Spleen (tissue), 11 donors: ENCODE results near the gene NFIB. TPM values are rescaled to one million over a fixed set of nuclear protein-coding genes. Genes with fewer than 3 reads are reported as not detected.

Experiments used
- DNase-seq: peaks from one replicate; pipeline ENCODE4 v3.0.0-alpha.2; 2020
- H3K27ac ChIP-seq, 8 donors: fragments of 200-600 bp; sonication (generic) in 7 of 8; 1 replicate in 4 of 8; 2 replicates in 4 of 8; pipeline versions ENCODE4 v1.5.0 to v1.8.0; 2016 to 2021; ENCODE audit warnings: inconsistent platforms in 4 of 8, mild to moderate bottlenecking in 4 of 8, moderate library complexity in 1 of 8
- H3K27me3 ChIP-seq, 7 donors: fragments of 200-600 bp; sonication (generic) in 6 of 7; replicated peaks in 1 of 7; 1 replicate in 4 of 7; 2 replicates in 3 of 7; pipeline versions ENCODE4 v1.5.0 to v1.8.0; 2016 to 2021; ENCODE audit warnings: inconsistent platforms in 3 of 7, mild to moderate bottlenecking in 1 of 7
- H3K36me3 ChIP-seq, 6 donors: fragments of 200-600 bp; sonication (generic) in 5 of 6; 1 replicate in 4 of 6; 2 replicates in 2 of 6; pipeline versions ENCODE4 v1.5.0 to v1.8.0; 2016 to 2021; ENCODE audit warnings: inconsistent platforms in 2 of 6
- H3K4me1 ChIP-seq, 6 donors: fragments of 200-600 bp; sonication (generic) in 5 of 6; 1 replicate in 3 of 6; 2 replicates in 3 of 6; pipeline versions ENCODE4 v1.5.0 to v1.8.0; 2016 to 2021; ENCODE audit warnings: inconsistent platforms in 3 of 6
- H3K4me3 ChIP-seq, 8 donors: fragments of 200-600 bp; sonication (generic) in 7 of 8; 1 replicate in 4 of 8; 2 replicates in 4 of 8; pipeline versions ENCODE4 v1.5.0 to v1.8.0; 2016 to 2021; ENCODE audit warnings: inconsistent platforms in 4 of 8, mild to moderate bottlenecking in 4 of 8, moderate library complexity in 2 of 8
- H3K9me3 ChIP-seq, 8 donors: fragments of 200-600 bp; sonication (generic) in 7 of 8; 1 replicate in 4 of 8; 2 replicates in 4 of 8; pipeline versions ENCODE4 v1.5.0 to v1.8.0; 2016 to 2021; ENCODE audit warnings: inconsistent platforms in 4 of 8
- CTCF ChIP-seq, 11 experiments: fragments of 200-600 bp in 7 of 11; fragments of 450-650 bp in 4 of 11; sonication (generic) in 4 of 11; IDR thresholded peaks in 8 of 11; conservative IDR thresholded peaks in 3 of 11; 1 replicate in 7 of 11; 2 replicates in 4 of 11; pipeline versions ENCODE4 v1.4.0 to v1.8.0; 2016 to 2021; ENCODE audit warnings: antibody characterized with exemption in 11 of 11, inconsistent platforms in 4 of 11, mild to moderate bottlenecking in 1 of 11
- POLR2A ChIP-seq, 3 donors: fragments of 450-650 bp; IDR thresholded peaks; one replicate each; pipeline ENCODE4 v1.5.1; 2017; ENCODE audit warnings: antibody characterized with exemption in 3 of 3, mild to moderate bottlenecking in 1 of 3
- POLR2AphosphoS5 ChIP-seq, 3 donors: sonication (generic); formaldehyde crosslinking; IDR thresholded peaks; one replicate each; pipeline ENCODE4 v1.5.1; 2017; ENCODE audit warnings: antibody characterized with exemption in 3 of 3
- WGBS, 5 donors: extraction: QIAGEN DNeasy Blood & Tissue Kit in 3 of 5; methylation state at CpG; one replicate each; pipeline versions ENCODE4 v1.1.5 to v1.1.7; 2013 to 2018; 5-methylcytosine and 5-hydroxymethylcytosine counted together
- intact Hi-C: fragments of 100-400 bp; cut with DNase I; formaldehyde crosslinking; loops from one replicate; pipeline ENCODE4 v1.15.0; 2023; ENCODE audit warnings: low total_unique reads
- polyA plus RNA-seq, 3 donors: library from polyadenylated mRNA; stranded (reverse); fragments of 200-250 nt; gene quantifications; one replicate each; pipeline ENCODE4 v1.2.1, GENCODE V29; 2013
- total RNA-seq, 7 donors: library from RNA; depleted of rRNA in 3 of 7; stranded (reverse); fragments of >200 nt in 3 of 7; fragmentation: NEBNext Ultra II Directional in 4 of 7; extraction: Animal tissue kit (Norgen Biotek cat#: 25700) in 4 of 7; gene quantifications; one replicate each; pipeline versions ENCODE4 v1.1.0 to v1.2.1, GENCODE V29; 2016 to 2021
- donor health status: healthy with polysubstance abuse.
- donor health status: DM: no; HTN: no; CAD: no; lungs with moderate emphysema.
- donor health status: DM: no; HTN: no; CAD: no.
- donor health status: Bipolar disorder and iron deficiency.
- donor health status: healthy.
- donor health status: DM: no; HTN: no; CAD: no.
- donor health status: DM: yes; HTN: yes; CAD: no.

NFIB gene
- total and polyA plus RNA-seq, 10 donors = 3.6 to 96.8 (median 48.4) TPM

- intact Hi-C loops = no loop called here
- no peak overlapping the region for H3K27ac ChIP-seq
- TF ChIP-seq CTCF (IDR thresholded peaks at IDR 0.05 in 8 of 11, conservative IDR thresholded peaks at IDR 0.05 in 3 of 11) (no peak), POLR2A (IDR thresholded peaks at IDR 0.05) (no peak), POLR2AphosphoS5 (IDR thresholded peaks at IDR 0.05) (no peak)
- WGBS, 5 donors = 50 to 84% (median 78%) methylated on average over 2 of the region's 2 CpGs
- no peaks in the 10 kb centered on the region for H3K9me3 ChIP-seq
- DNase-seq = no peak
- H3K4me1 ChIP-seq = no peaks in the 10 kb centered on the region
- H3K36me3 ChIP-seq = no peaks in the 10 kb centered on the region
- H3K27me3 ChIP-seq = no peaks in the 10 kb centered on the region
- no peak overlapping the region for H3K4me3 ChIP-seq
Measured at GRCh38 chr9:14132775-14133174, 181.2 kb downstream of the NFIB start.

- intact Hi-C loops = no loop called here
- Histone ChIP-seq H3K4me1 (no peaks in the 10 kb centered on the region), H3K36me3 (no peaks in the 10 kb centered on the region), H3K27me3 (no peaks in the 10 kb centered on the region), H3K4me3 (no peak overlapping the region), H3K27ac (no peak overlapping the region), H3K9me3 (no peaks in the 10 kb centered on the region)
- WGBS, 5 donors = 88 to 94% (median 92%) methylated on average over 11 of the region's 11 CpGs
- no peak for DNase-seq
- TF ChIP-seq POLR2A (IDR thresholded peaks at IDR 0.05) (no peak), CTCF (IDR thresholded peaks at IDR 0.05 in 8 of 11, conservative IDR thresholded peaks at IDR 0.05 in 3 of 11) (no peak), POLR2AphosphoS5 (IDR thresholded peaks at IDR 0.05) (no peak)
Measured at GRCh38 chr9:14131356-14132088, 182.4 kb downstream of the NFIB start.

GRCh38 chr9:14127656-14128055, 186.3 kb downstream of the NFIB start:
- TF ChIP-seq POLR2AphosphoS5 (IDR thresholded peaks at IDR 0.05) (no peak), POLR2A (IDR thresholded peaks at IDR 0.05) (no peak), CTCF (IDR thresholded peaks at IDR 0.05 in 8 of 11, conservative IDR thresholded peaks at IDR 0.05 in 3 of 11) (no peak)
- no peaks in the 10 kb centered on the region for H3K4me1 ChIP-seq
- H3K27me3 ChIP-seq = no peaks in the 10 kb centered on the region
- H3K4me3 ChIP-seq = no peak overlapping the region
- 80 to 95% (median 92%) methylated on average over 1 of the region's 1 CpG for WGBS, 5 donors
- no peak for DNase-seq
- H3K36me3 ChIP-seq = peaks cover 0 to 7% (median 0%) of the 10 kb centered on the region in 6 donors
- intact Hi-C loops = no loop called here
- no peaks in the 10 kb centered on the region for H3K9me3 ChIP-seq
- H3K27ac ChIP-seq = no peak overlapping the region

- Histone ChIP-seq H3K27ac (no peak overlapping the region), H3K36me3 (peaks cover 0 to 19% (median 3%) of the 10 kb centered on the region in 6 donors)
- WGBS, 5 donors = 68 to 86% (median 72%) methylated on average over 2 of the region's 2 CpGs
Measured at GRCh38 chr9:14119694-14120514, 194.0 kb downstream of the NFIB start.

More at GRCh38 chr9:14119694-14120514, 194.0 kb downstream of the NFIB start:
- H3K4me1 ChIP-seq = no peaks in the 10 kb centered on the region
- TF ChIP-seq POLR2AphosphoS5 (IDR thresholded peaks at IDR 0.05) (no peak), CTCF (IDR thresholded peaks at IDR 0.05 in 8 of 11, conservative IDR thresholded peaks at IDR 0.05 in 3 of 11) (no peak), POLR2A (IDR thresholded peaks at IDR 0.05) (no peak)
- H3K9me3 ChIP-seq = no peaks in the 10 kb centered on the region
- no peaks in the 10 kb centered on the region for H3K27me3 ChIP-seq
- no peak for DNase-seq
- intact Hi-C loops = no loop called here
- no peak overlapping the region for H3K4me3 ChIP-seq
